Measurements from ENCODE around the gene OTOF. TPM values are rescaled to one million over a fixed set of nuclear protein-coding genes. Genes with fewer than 3 reads are reported as not detected.

Gene OTOF
- total RNA-seq, 2 donors from 2014 or later: 0.26 TPM; not detected in 1

GRCh38 chr2:26513261-26513660 lies 35.3 kb upstream of the OTOF start:
- no peak for ATAC-seq
- intact Hi-C loops (cut with DNase I): no loop called here
- Histone ChIP-seq H3K27me3 (no peaks in the 10 kb centered on the region), H3K36me3 (replicated peaks in 1 of 2; ENCODE audit: insufficient read depth in 1 of 2, low read depth in 2 of 2) (no peaks in the 10 kb centered on the region), H3K4me1 (no peaks in the 10 kb centered on the region), H3K27ac (no peak overlapping the region), H3K9me3 (no peaks in the 10 kb centered on the region), H3K4me3 (no peak overlapping the region)
- no peak for DNase-seq
- 75% methylated on average over 9 of the region's 9 CpGs; no CpG with 5 or more reads in 1 of the 2 donors for WGBS, 2 donors
- TF ChIP-seq CTCF (IDR thresholded peaks at IDR 0.05): no peak
- no peak for TF ChIP-seq POLR2A (IDR thresholded peaks at IDR 0.05)

DNA sequence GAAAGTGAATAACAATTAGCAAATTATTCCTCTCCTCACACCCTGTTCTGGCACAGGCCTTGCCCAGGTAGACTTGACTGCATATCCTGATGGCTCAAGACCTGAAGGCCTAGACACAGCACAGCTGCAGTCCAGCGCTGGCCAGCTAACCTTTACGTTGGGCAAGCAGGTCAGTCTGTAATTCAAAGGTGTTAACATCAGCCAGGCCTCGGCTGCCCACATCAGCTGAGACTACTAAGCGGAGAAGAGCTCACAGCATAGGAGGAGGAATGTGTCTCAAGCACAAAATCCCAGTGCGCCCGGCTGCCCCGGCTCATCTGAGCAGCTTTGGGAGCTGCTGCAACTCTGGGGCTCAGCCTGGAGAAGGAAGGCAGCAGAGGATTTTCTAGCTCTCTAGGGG lies 33.5 kb upstream of the OTOF start:
- Histone ChIP-seq H3K27ac (no peak overlapping the region), H3K36me3 (replicated peaks in 1 of 2; ENCODE audit: insufficient read depth in 1 of 2, low read depth in 2 of 2) (no peaks in the 10 kb centered on the region), H3K27me3 (no peaks in the 10 kb centered on the region), H3K9me3 (no peaks in the 10 kb centered on the region), H3K4me1 (no peaks in the 10 kb centered on the region), H3K4me3 (no peak overlapping the region)
- no peak for ATAC-seq
- intact Hi-C loops (cut with DNase I): no loop called here
- 90 to 91% methylated on average over 5 to 7 of the region's 7 CpGs for WGBS, 2 donors
- no peak for DNase-seq
- no peak for TF ChIP-seq CTCF (IDR thresholded peaks at IDR 0.05)
- no peak for TF ChIP-seq POLR2A (IDR thresholded peaks at IDR 0.05)

DNA sequence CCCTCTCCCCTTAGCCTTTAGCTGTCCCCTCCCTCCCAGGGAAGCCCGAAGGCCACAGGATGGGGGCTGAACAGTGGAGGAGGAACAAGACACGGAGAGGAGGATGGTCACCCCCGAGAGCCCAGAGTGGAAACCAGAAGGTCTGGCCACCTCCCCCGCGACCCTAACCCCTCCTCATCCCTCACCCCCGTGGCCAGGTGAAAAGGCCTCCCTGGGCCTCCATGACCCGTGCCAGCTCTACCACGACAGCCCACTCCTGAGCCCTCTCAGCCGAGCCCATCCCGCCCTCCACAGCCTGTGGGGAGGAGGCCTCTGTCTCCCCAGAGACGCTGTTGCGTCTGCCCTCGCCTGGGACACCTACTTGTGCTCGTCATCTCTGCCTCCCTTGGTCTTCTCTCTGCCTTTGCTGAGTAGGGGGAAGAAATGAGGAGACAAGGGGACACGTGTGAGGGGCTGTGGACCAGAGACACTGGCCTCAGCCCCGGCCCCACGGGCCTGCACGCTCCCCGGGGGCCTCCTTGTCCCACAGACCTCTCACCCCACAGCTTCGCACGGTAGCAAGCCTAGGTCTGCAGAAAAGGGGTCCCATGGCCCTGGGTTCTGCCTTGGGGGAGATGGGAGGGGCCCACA lies 32.5 kb upstream of the OTOF start:
- Histone ChIP-seq H3K4me1 (no peaks in the 10 kb centered on the region), H3K27ac (no peak overlapping the region), H3K27me3 (no peaks in the 10 kb centered on the region), H3K4me3 (no peak overlapping the region), H3K9me3 (no peaks in the 10 kb centered on the region), H3K36me3 (replicated peaks in 1 of 2; ENCODE audit: insufficient read depth in 1 of 2, low read depth in 2 of 2) (no peaks in the 10 kb centered on the region)
- DNase-seq: no peak
- ATAC-seq: no peak
- WGBS, 2 donors: 71 to 83% methylated on average over 15 to 21 of the region's 21 CpGs
- intact Hi-C loops (cut with DNase I): no loop called here
- TF ChIP-seq POLR2A (IDR thresholded peaks at IDR 0.05) (no peak), CTCF (IDR thresholded peaks at IDR 0.05) (no peak)

DNA sequence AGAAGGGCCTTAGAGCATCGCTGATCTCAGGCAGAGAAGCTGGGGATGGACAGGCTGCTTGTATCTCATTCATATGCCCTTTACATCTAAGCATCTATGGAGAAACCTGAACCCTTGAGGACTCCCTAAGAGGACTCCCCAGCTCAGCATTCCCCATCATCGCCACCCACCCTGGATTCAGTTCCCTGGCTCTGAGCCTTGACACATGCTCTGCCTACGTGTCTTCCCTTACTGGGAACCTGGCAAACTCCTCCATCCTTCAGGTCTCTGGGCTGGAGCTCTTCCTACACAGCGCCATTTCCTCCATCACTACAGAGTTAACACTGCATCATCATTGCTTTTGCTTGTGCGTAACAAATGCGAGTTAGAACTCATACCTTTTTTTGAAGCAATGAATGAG lies 31.2 kb upstream of the OTOF start:
- no peak for TF ChIP-seq CTCF (IDR thresholded peaks at IDR 0.05)
- TF ChIP-seq POLR2A (IDR thresholded peaks at IDR 0.05): no peak
- Histone ChIP-seq H3K4me1 (no peaks in the 10 kb centered on the region), H3K4me3 (no peak overlapping the region), H3K9me3 (no peaks in the 10 kb centered on the region), H3K27me3 (no peaks in the 10 kb centered on the region), H3K36me3 (replicated peaks in 1 of 2; ENCODE audit: insufficient read depth in 1 of 2, low read depth in 2 of 2) (no peaks in the 10 kb centered on the region), H3K27ac (no peak overlapping the region)
- DNase-seq: no peak
- intact Hi-C loops (cut with DNase I): no loop called here
- no peak for ATAC-seq
- WGBS, 2 donors: 72 to 86% methylated on average over 6 of the region's 6 CpGs

- no peak overlapping the region for H3K4me3 ChIP-seq
- intact Hi-C loops (cut with DNase I): no loop called here
- no peak for TF ChIP-seq POLR2A (IDR thresholded peaks at IDR 0.05)
- no peak for TF ChIP-seq CTCF (IDR thresholded peaks at IDR 0.05)
- H3K9me3 ChIP-seq: no peaks in the 10 kb centered on the region
- H3K36me3 ChIP-seq (replicated peaks in 1 of 2; ENCODE audit: insufficient read depth in 1 of 2, low read depth in 2 of 2): no peaks in the 10 kb centered on the region
- no peak overlapping the region for H3K27ac ChIP-seq
- no peak for DNase-seq
- H3K4me1 ChIP-seq: peaks cover 12% of the 10 kb centered on the region
- H3K27me3 ChIP-seq: no peaks in the 10 kb centered on the region
- no peak for ATAC-seq
- 60 to 70% methylated on average over 5 of the region's 5 CpGs for WGBS, 2 donors
These were observed 30.0 kb upstream of the OTOF start for GRCh38 chr2:26507932-26508331.

All from body of pancreas (tissue), 4 donors.